Activated B cell treated with CpG ODN at 0.5 μM for 24 hours (primary cell): ENCODE data around the gene MORC2. TPM values are rescaled to one million over a fixed set of nuclear protein-coding genes. Genes with fewer than 3 reads are reported as not detected.
A peak's percentile ranks its signal among the peaks of the same experiment; 100 is the strongest.

ENCODE experiments used
- ATAC-seq: fragments of 200-7000 bp; cut with Tn5 transposase; one replicate; pipeline ENCODE4 v1.10.0; 2021; ENCODE audit warnings: low read depth, mild to moderate bottlenecking, moderate library complexity
- CTCF ChIA-PET: fragments of 350-600 bp; sonication (Branson Sonifier 250); formaldehyde crosslinking; loops from one replicate; lab custom pipeline; 2021; ENCODE audit warnings: antibody characterized with exemption; lab: Charles Lee
- POLR2A ChIA-PET: fragments of 350-600 bp; sonication (Branson Sonifier 250); formaldehyde crosslinking; loops from one replicate; lab custom pipeline; 2021; ENCODE audit warnings: antibody characterized with exemption; lab: Charles Lee
- DNase-seq: peaks from one replicate; pipeline ENCODE4 v3.0.0; 2022
- H3K27ac Mint-ChIP-seq: one replicate; pipeline ENCODE4 v1.8.0; 2020; ENCODE audit warnings: mixed read lengths
- H3K27me3 Mint-ChIP-seq: one replicate; pipeline ENCODE4 v1.8.0; 2021; ENCODE audit warnings: mixed read lengths
- H3K36me3 Mint-ChIP-seq: one replicate; pipeline ENCODE4 v1.8.0; 2021; ENCODE audit warnings: low read depth, mixed read lengths
- H3K4me1 Mint-ChIP-seq: one replicate; pipeline ENCODE4 v1.8.0; 2021; ENCODE audit warnings: mixed read lengths
- H3K4me3 Mint-ChIP-seq: one replicate; pipeline ENCODE4 v1.8.0; 2020; ENCODE audit warnings: mild to moderate bottlenecking, mixed read lengths
- H3K9me3 Mint-ChIP-seq: one replicate; pipeline ENCODE4 v1.8.0; 2020; ENCODE audit warnings: mixed read lengths
- CTCF ChIP-seq: fragments of 200-600 bp; IDR thresholded peaks from one replicate; pipeline ENCODE4 v1.8.0; 2022; ENCODE audit warnings: antibody characterized with exemption, mild to moderate bottlenecking
- intact Hi-C: fragments of 100-400 bp; cut with micrococcal nuclease; formaldehyde crosslinking; loops from one replicate; pipeline ENCODE4 v1.15.1; 2024
- total RNA-seq: library from RNA; stranded (reverse); gene quantifications from 2 replicates; pipeline ENCODE4 v1.2.3, GENCODE V29; 2022

MORC2 gene
- total RNA-seq, 1 donor from 2014 or later = 23.8 TPM

- Mint-ChIP-seq H3K27me3 (no peaks in the 10 kb centered on the region), H3K36me3 (peaks cover 4% of the 10 kb centered on the region), H3K9me3 (peaks cover 2% of the 10 kb centered on the region), H3K27ac (peak overlapping the region; percentile 76), H3K4me3 (peak overlapping the region; percentile 74), H3K4me1 (peaks cover 10% of the 10 kb centered on the region)
- ATAC-seq (peak; percentile 47), DNase-seq (no peak)
- no peak for TF ChIP-seq CTCF
- intact Hi-C loops = no loop called here
- CTCF ChIA-PET = no interaction called here
- POLR2A ChIA-PET = interaction anchor here (1.0 kb wide), 1 partner anchor 19 kb away, joined by 10 read pairs; no protein-coding TSS in a partner anchor
Measured at GRCh38 chr22:30902496-30903357, 65.8 kb downstream of the MORC2 start.

DNA sequence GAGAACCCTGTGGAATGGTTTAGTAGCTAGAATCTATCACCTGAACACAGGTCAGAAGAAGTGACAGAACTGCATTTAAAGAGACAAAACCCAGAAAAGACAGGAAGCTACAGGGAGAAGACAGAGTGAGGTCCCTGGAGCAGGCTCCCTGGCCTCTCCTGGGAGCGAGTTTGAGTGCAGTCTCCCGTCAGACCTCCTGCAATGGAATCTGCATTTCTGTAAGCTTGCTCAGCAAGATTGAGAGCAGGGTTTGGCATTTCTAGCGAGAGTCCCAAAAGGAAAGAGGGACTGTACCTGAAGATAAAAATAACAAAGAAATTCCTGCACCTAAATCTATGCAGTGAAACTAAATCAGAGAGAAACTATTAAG, 74.2 kb downstream of the MORC2 start:
- Mint-ChIP-seq H3K9me3 (no peaks in the 10 kb centered on the region), H3K4me1 (no peaks in the 10 kb centered on the region), H3K36me3 (peaks cover 10% of the 10 kb centered on the region), H3K4me3 (no peak overlapping the region), H3K27me3 (no peaks in the 10 kb centered on the region), H3K27ac (no peak overlapping the region)
- no peak for ATAC-seq
- ChIA-PET POLR2A (no interaction called here), CTCF (no interaction called here)
- DNase-seq = no peak
- no peak for TF ChIP-seq CTCF
- intact Hi-C loops = no loop called here

DNA sequence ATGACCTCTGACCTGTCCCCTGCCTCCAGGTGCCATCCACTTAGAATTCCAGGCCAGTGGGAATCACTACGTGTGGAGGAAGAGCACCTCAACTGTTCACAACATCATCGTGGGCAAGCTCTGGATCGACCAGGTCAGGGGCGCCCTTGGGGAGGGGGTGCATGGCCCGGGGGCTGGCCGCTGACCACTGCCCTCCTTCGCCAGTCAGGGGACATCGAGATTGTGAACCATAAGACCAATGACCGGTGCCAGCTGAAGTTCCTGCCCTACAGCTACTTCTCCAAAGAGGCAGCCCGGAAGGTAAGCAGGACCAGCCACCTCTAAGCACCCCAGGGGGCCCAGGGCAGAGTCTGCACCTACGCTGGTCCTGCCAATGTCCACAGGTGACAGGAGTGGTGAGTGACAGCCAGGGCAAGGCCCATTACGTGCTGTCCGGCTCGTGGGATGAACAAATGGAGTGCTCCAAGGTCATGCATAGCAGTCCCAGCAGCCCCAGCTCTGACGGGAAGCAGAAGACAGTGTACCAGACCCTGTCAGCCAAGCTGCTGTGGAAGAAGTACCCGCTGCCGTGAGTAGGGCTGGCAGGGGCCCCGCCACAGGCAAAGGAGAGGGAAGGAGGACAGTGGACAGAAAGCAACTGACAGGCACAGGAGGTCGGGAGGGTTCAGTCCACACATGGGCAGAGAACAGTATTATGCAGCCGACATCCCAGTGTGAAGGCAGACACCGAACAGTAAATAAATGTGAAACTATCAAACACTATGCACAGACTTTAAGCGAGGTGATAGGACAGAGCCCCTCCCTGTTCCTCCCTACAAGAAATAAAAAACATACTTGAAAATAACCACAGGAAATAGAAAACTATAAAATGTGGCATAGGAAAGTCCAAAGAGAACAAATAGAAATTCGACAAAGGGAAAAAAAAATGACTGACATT, 74.9 kb downstream of the MORC2 start:
- CTCF ChIA-PET = no interaction called here
- no peak for ATAC-seq
- no peak overlapping the region for H3K4me3 Mint-ChIP-seq
- no peaks in the 10 kb centered on the region for H3K27me3 Mint-ChIP-seq
- peaks cover 14% of the 10 kb centered on the region for H3K36me3 Mint-ChIP-seq
- H3K4me1 Mint-ChIP-seq = no peaks in the 10 kb centered on the region
- intact Hi-C loops = no loop called here
- no peak overlapping the region for H3K27ac Mint-ChIP-seq
- POLR2A ChIA-PET = no interaction called here
- no peaks in the 10 kb centered on the region for H3K9me3 Mint-ChIP-seq
- TF ChIP-seq CTCF = no peak
- DNase-seq = no peak

- H3K9me3 Mint-ChIP-seq = no peaks in the 10 kb centered on the region
- H3K27ac Mint-ChIP-seq = no peak overlapping the region
- H3K4me3 Mint-ChIP-seq = no peak overlapping the region
- ATAC-seq (no peak), DNase-seq (no peak)
- no peaks in the 10 kb centered on the region for H3K4me1 Mint-ChIP-seq
- intact Hi-C loops = no loop called here
- ChIA-PET CTCF (no interaction called here), POLR2A (no interaction called here)
- TF ChIP-seq CTCF = no peak
- no peaks in the 10 kb centered on the region for H3K27me3 Mint-ChIP-seq
- H3K36me3 Mint-ChIP-seq = peaks cover 14% of the 10 kb centered on the region
Measured at GRCh38 chr22:30892731-30893221, 75.8 kb downstream of the MORC2 start.

DNA sequence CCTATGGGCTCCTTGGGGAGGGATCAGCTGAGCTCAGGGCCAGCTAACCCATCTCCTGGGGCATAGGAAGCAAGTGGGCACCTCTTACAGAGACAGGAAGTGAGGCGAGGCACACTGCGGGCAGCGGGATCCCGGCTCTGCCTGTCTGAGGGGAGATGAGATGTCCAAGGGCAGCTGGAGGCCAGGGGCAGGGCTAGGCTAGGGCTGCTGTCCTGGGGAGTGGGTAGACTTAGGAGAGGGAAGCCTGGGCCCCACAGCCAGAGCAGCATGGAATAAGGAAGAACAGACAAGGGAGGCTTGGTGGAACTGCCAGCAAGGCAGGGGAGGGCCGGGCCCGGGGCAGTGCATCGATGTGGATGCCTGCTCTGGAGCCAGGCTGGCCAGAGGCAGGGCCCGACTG, 76.3 kb downstream of the MORC2 start:
- DNase-seq (no peak), ATAC-seq (no peak)
- TF ChIP-seq CTCF = no peak
- POLR2A ChIA-PET = no interaction called here
- no peaks in the 10 kb centered on the region for H3K27me3 Mint-ChIP-seq
- intact Hi-C loops = no loop called here
- H3K9me3 Mint-ChIP-seq = no peaks in the 10 kb centered on the region
- H3K36me3 Mint-ChIP-seq = peaks cover 12% of the 10 kb centered on the region
- no peak overlapping the region for H3K27ac Mint-ChIP-seq
- no peaks in the 10 kb centered on the region for H3K4me1 Mint-ChIP-seq
- CTCF ChIA-PET = interaction anchor here (3.2 kb wide), 1 partner anchor 258 kb away, joined by 26 read pairs; the partner anchor contains the start of gene SLC35E4
- no peak overlapping the region for H3K4me3 Mint-ChIP-seq
